Endometrial microvascular endothelial cells (primary cell): Measurements from ENCODE around the gene LRRC49. TPM values are rescaled to one million over a fixed set of nuclear protein-coding genes. Genes with fewer than 3 reads are reported as not detected.
"Not testable (repeated sequence)": the region's sequence is repeated elsewhere in the genome, so short reads cannot be mapped to it uniquely, and the experiment has no call there.

Experiments
- in situ Hi-C: cut with HindIII; loops from 2 replicates; pipeline ENCODE4 v1.10.0; 2017; ENCODE audit warnings: low sequenced_read_pairs, low pct_unique_long_range_greater_than_20kb; ENCODE audit errors: inconsistent ontology term
- total RNA-seq: library from RNA; depleted of rRNA; stranded (reverse); fragments of >200 nt; gene quantifications from one replicate; pipeline ENCODE4 v1.2.3, GENCODE V29; 2015; ENCODE audit errors: inconsistent ontology term

Gene LRRC49
- total RNA-seq, 1 donor from 2014 or later = 24.3 TPM

- in situ Hi-C loops = no loop called here
These were observed 149.8 kb downstream of the LRRC49 start for GRCh38 chr15:71042356-71042922.

GRCh38 chr15:71043373-71043772, 150.7 kb downstream of the LRRC49 start:
- in situ Hi-C loops = no loop called here

GRCh38 chr15:71044006-71044405, 151.4 kb downstream of the LRRC49 start:
- in situ Hi-C loops = no loop called here

- in situ Hi-C loops = not testable (repeated sequence)
These were observed 153.5 kb downstream of the LRRC49 start for GRCh38 chr15:71046146-71046545.

- in situ Hi-C loops = no loop called here
These were observed 156.5 kb downstream of the LRRC49 start for GRCh38 chr15:71048913-71049675.

- in situ Hi-C loops = no loop called here
These were observed 157.2 kb downstream of the LRRC49 start for GRCh38 chr15:71049706-71050422.

GRCh38 chr15:71050461-71050860, 157.8 kb downstream of the LRRC49 start:
- in situ Hi-C loops = no loop called here

GRCh38 chr15:71051539-71051938, 158.9 kb downstream of the LRRC49 start:
- in situ Hi-C loops = no loop called here

GRCh38 chr15:71052356-71052755, 159.7 kb downstream of the LRRC49 start:
- in situ Hi-C loops = no loop called here

GRCh38 chr15:71054286-71054952, 161.8 kb downstream of the LRRC49 start:
- in situ Hi-C loops = no loop called here

GRCh38 chr15:71055461-71055860, 162.8 kb downstream of the LRRC49 start:
- in situ Hi-C loops = no loop called here

- in situ Hi-C loops = no loop called here
These were observed 163.5 kb downstream of the LRRC49 start for GRCh38 chr15:71056111-71056510.

GRCh38 chr15:71057143-71057542, 164.5 kb downstream of the LRRC49 start:
- in situ Hi-C loops = no loop called here

- in situ Hi-C loops = no loop called here
These were observed 165.0 kb downstream of the LRRC49 start for GRCh38 chr15:71057581-71057980.

- in situ Hi-C loops = no loop called here
These were observed 168.4 kb downstream of the LRRC49 start for GRCh38 chr15:71060983-71061382.

- in situ Hi-C loops = no loop called here
These were observed 174.4 kb downstream of the LRRC49 start for GRCh38 chr15:71066983-71067382.

- in situ Hi-C loops = no loop called here
These were observed 177.1 kb downstream of the LRRC49 start for GRCh38 chr15:71069693-71070092.

GRCh38 chr15:71071529-71071928, 178.9 kb downstream of the LRRC49 start:
- in situ Hi-C loops = no loop called here

GRCh38 chr15:71072423-71072822, 179.8 kb downstream of the LRRC49 start:
- in situ Hi-C loops = no loop called here
